NCI-H510A (cell line): Measurements from ENCODE around the gene KDM4C.
"Not testable (repeated sequence)": the region's sequence is repeated elsewhere in the genome, so short reads cannot be mapped to it uniquely, and the experiment has no call there.

Source experiments
- DNase-seq: peaks from one replicate; lab custom pipeline; 2025; lab: John Stamatoyannopoulos, UW

The KDM4C gene

GRCh38 chr9:7172154-7173115 is 414.7 kb downstream of the KDM4C start:
- no peak for DNase-seq

- no peak for DNase-seq
Measured at GRCh38 chr9:7173139-7173538, 415.4 kb downstream of the KDM4C start.

GRCh38 chr9:7174301-7174700 is 416.5 kb downstream of the KDM4C start:
- no peak for DNase-seq

GRCh38 chr9:7174884-7175283 is 417.1 kb downstream of the KDM4C start:
- DNase-seq = no peak

GRCh38 chr9:7176561-7176960 is 418.8 kb downstream of the KDM4C start:
- DNase-seq = no peak

- DNase-seq = no peak
Measured at GRCh38 chr9:7177383-7177782, 419.6 kb downstream of the KDM4C start.

GRCh38 chr9:7178729-7179128 is 421.0 kb downstream of the KDM4C start:
- no peak for DNase-seq

- DNase-seq = no peak
Measured at GRCh38 chr9:7180247-7180646, 422.5 kb downstream of the KDM4C start.

- DNase-seq = not testable (repeated sequence)
Measured at GRCh38 chr9:7183139-7183538, 425.4 kb downstream of the KDM4C start.

- no peak for DNase-seq
Measured at GRCh38 chr9:7185612-7186011, 427.8 kb downstream of the KDM4C start.

- no peak for DNase-seq
Measured at GRCh38 chr9:7186175-7186574, 428.4 kb downstream of the KDM4C start.

GRCh38 chr9:7192266-7192665 is 434.5 kb downstream of the KDM4C start:
- no peak for DNase-seq

- DNase-seq = no peak
Measured at GRCh38 chr9:7195526-7195925, 437.8 kb downstream of the KDM4C start.

- DNase-seq = no peak
Measured at GRCh38 chr9:7196467-7196866, 438.7 kb downstream of the KDM4C start.

- no peak for DNase-seq
Measured at GRCh38 chr9:7201196-7201595, 443.4 kb downstream of the KDM4C start.

GRCh38 chr9:7205806-7206205 is 448.0 kb downstream of the KDM4C start:
- no peak for DNase-seq

GRCh38 chr9:7206221-7206758 is 448.5 kb downstream of the KDM4C start:
- DNase-seq = no peak

- DNase-seq = no peak
Measured at GRCh38 chr9:7209016-7209715, 451.4 kb downstream of the KDM4C start.

GRCh38 chr9:7209990-7210389 is 452.2 kb downstream of the KDM4C start:
- DNase-seq = no peak

GRCh38 chr9:7210854-7211637 is 453.3 kb downstream of the KDM4C start:
- no peak for DNase-seq

GRCh38 chr9:7211657-7212056 is 453.9 kb downstream of the KDM4C start:
- no peak for DNase-seq

GRCh38 chr9:7212101-7212500 is 454.3 kb downstream of the KDM4C start:
- DNase-seq = no peak
